ENCODE results near the gene ATG16L2.

GRCh38 chr11:72786305-72787215, 27.7 kb upstream of the ATG16L2 start:
- TF ChIP-seq, protein P1, sequence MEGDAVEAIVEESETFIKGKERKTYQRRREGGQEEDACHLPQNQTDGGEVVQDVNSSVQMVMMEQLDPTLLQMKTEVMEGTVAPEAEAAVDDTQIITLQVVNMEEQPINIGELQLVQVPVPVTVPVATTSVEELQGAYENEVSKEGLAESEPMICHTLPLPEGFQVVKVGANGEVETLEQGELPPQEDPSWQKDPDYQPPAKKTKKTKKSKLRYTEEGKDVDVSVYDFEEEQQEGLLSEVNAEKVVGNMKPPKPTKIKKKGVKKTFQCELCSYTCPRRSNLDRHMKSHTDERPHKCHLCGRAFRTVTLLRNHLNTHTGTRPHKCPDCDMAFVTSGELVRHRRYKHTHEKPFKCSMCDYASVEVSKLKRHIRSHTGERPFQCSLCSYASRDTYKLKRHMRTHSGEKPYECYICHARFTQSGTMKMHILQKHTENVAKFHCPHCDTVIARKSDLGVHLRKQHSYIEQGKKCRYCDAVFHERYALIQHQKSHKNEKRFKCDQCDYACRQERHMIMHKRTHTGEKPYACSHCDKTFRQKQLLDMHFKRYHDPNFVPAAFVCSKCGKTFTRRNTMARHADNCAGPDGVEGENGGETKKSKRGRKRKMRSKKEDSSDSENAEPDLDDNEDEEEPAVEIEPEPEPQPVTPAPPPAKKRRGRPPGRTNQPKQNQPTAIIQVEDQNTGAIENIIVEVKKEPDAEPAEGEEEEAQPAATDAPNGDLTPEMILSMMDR (conservative IDR thresholded peaks at IDR 0.05 in 1 of 2, IDR thresholded peaks at IDR 0.05 in 1 of 2; ENCODE audit: extremely low read depth in 1 of 2, insufficient read depth in 1 of 2, low read depth in 1 of 2, low read length in 2 of 2) = no peak
- TF ChIP-seq EZH2 (IDR thresholded peaks at IDR 0.05; ENCODE audit: borderline replicate concordance, low read length) = no peak
